Measurements from ENCODE around the gene PRDX1. TPM values are rescaled to one million over a fixed set of nuclear protein-coding genes. Genes with fewer than 3 reads are reported as not detected.

PRDX1 gene
- total RNA-seq, 4 donors from 2014 or later, result 120 to 291 (median 189) TPM

GRCh38 chr1:45507195-45507594 is 14.5 kb downstream of the PRDX1 start:
- in situ Hi-C loops (cut with MboI; ENCODE audit: low pct_ligation_motif_present in 1 of 4, low pct_unique_long_range_greater_than_20kb in 1 of 4, low sequenced_read_pairs in 3 of 4), result loop anchor here in 2 of 4 donors (5.0 to 10.0 kb wide), 2 partner anchors 60 to 68 kb away; no protein-coding TSS in a partner anchor

GRCh38 chr1:45503462-45504360 is 18.0 kb downstream of the PRDX1 start:
- intact Hi-C loops (cut with DNase I; ENCODE audit: low total_unique reads) (no loop called here), in situ Hi-C loops (cut with MboI; ENCODE audit: low pct_ligation_motif_present in 1 of 4, low pct_unique_long_range_greater_than_20kb in 1 of 4, low sequenced_read_pairs in 3 of 4) (loop anchor here in 1 of 4 donors (10.0 kb wide), 1 partner anchor 71 kb away; no protein-coding TSS in a partner anchor)
- H3K9me3 ChIP-seq, result no peaks in the 10 kb centered on the region
- WGBS, 2 donors (ENCODE audit: low coverage in 1 of 2), result 80 to 86% methylated on average over 2 to 14 of the region's 14 CpGs
- no peak for DNase-seq
- H3K36me3 ChIP-seq, result peaks cover 0 to under 1% (median 0%) of the 10 kb centered on the region in 4 donors
- no peak overlapping the region for H3K4me3 ChIP-seq
- TF ChIP-seq POLR2A (IDR thresholded peaks at IDR 0.05), result no peak
- TF ChIP-seq EP300 (IDR thresholded peaks at IDR 0.05; ENCODE audit: low read depth), result no peak
- no peak for TF ChIP-seq POLR2AphosphoS5 (IDR thresholded peaks at IDR 0.05)
- TF ChIP-seq CTCF (IDR thresholded peaks at IDR 0.05), result no peak
- H3K4me1 ChIP-seq, result peaks cover 6 to 28% (median 15%) of the 10 kb centered on the region in 4 donors
- no peaks in the 10 kb centered on the region for H3K27me3 ChIP-seq
- no peak overlapping the region for H3K27ac ChIP-seq

More at GRCh38 chr1:45507195-45507594, 14.5 kb downstream of the PRDX1 start:
- peaks cover 0 to 1% (median 0%) of the 10 kb centered on the region in 4 donors for H3K4me1 ChIP-seq
- WGBS, 2 donors (ENCODE audit: low coverage in 1 of 2), result 92 to 100% methylated on average over 1 to 6 of the region's 6 CpGs
- DNase-seq, result no peak
- peaks cover 0 to 33% (median 16%) of the 10 kb centered on the region in 4 donors for H3K36me3 ChIP-seq
- H3K27ac ChIP-seq, result no peak overlapping the region
- H3K27me3 ChIP-seq, result no peaks in the 10 kb centered on the region
- no peak overlapping the region for H3K4me3 ChIP-seq
- TF ChIP-seq POLR2A (IDR thresholded peaks at IDR 0.05) (no peak), CTCF (IDR thresholded peaks at IDR 0.05) (no peak), EP300 (IDR thresholded peaks at IDR 0.05; ENCODE audit: low read depth) (no peak), POLR2AphosphoS5 (IDR thresholded peaks at IDR 0.05) (no peak)
- no peaks in the 10 kb centered on the region for H3K9me3 ChIP-seq
- intact Hi-C loops (cut with DNase I; ENCODE audit: low total_unique reads), result no loop called here

- in situ Hi-C loops (cut with MboI; ENCODE audit: low pct_ligation_motif_present in 1 of 4, low pct_unique_long_range_greater_than_20kb in 1 of 4, low sequenced_read_pairs in 3 of 4), result loop anchor here in 1 of 4 donors (10.0 kb wide), 1 partner anchor 73 kb away; no protein-coding TSS in a partner anchor
- Histone ChIP-seq H3K27me3 (no peaks in the 10 kb centered on the region), H3K9me3 (no peaks in the 10 kb centered on the region), H3K4me1 (peaks cover 6 to 28% (median 15%) of the 10 kb centered on the region in 4 donors), H3K36me3 (no peaks in the 10 kb centered on the region), H3K4me3 (no peak overlapping the region), H3K27ac (peak overlapping the region in 2 of 4 donors; percentile 76 to 81)
- intact Hi-C loops (cut with DNase I; ENCODE audit: low total_unique reads), result no loop called here
- no peak for DNase-seq
- TF ChIP-seq POLR2A (IDR thresholded peaks at IDR 0.05), result no peak
- WGBS, 2 donors (ENCODE audit: low coverage in 1 of 2), result 60% methylated on average over 2 of the region's 2 CpGs; no CpG with 5 or more reads in 1 of the 2 donors
Observed at GRCh38 chr1:45501505-45501859, 20.2 kb downstream of the PRDX1 start.

GRCh38 chr1:45499415-45499769 is 22.3 kb downstream of the PRDX1 start:
- H3K9me3 ChIP-seq, result no peaks in the 10 kb centered on the region
- DNase-seq, result no peak
- peak overlapping the region; percentile 42 to 62 (median 56) for H3K4me3 ChIP-seq
- TF ChIP-seq POLR2A (IDR thresholded peaks at IDR 0.05), result no peak
- no peak for TF ChIP-seq CTCF (IDR thresholded peaks at IDR 0.05)
- TF ChIP-seq POLR2AphosphoS5 (IDR thresholded peaks at IDR 0.05), result no peak
- no peak for TF ChIP-seq EP300 (IDR thresholded peaks at IDR 0.05; ENCODE audit: low read depth)
- intact Hi-C loops (cut with DNase I; ENCODE audit: low total_unique reads) (no loop called here), in situ Hi-C loops (cut with MboI; ENCODE audit: low pct_ligation_motif_present in 1 of 4, low pct_unique_long_range_greater_than_20kb in 1 of 4, low sequenced_read_pairs in 3 of 4) (loop anchor here (10.0 to 25.0 kb wide), 3 partner anchors 145 to 662 kb away; partner anchors contain the start of genes HECTD3 (in 3 of the 4), UROD (in 3 of the 4) and PTCH2 (in 1 of the 4))
- H3K4me1 ChIP-seq, result peaks cover 6 to 28% (median 15%) of the 10 kb centered on the region in 4 donors
- no peaks in the 10 kb centered on the region for H3K36me3 ChIP-seq
- 0 to 2% methylated on average over 1 to 7 of the region's 7 CpGs for WGBS, 2 donors (ENCODE audit: low coverage in 1 of 2)
- no peaks in the 10 kb centered on the region for H3K27me3 ChIP-seq
- H3K27ac ChIP-seq, result peak overlapping the region; percentile 45 to 81 (median 70)
